ENCODE data around the gene CH25H.

The CH25H gene

DNA sequence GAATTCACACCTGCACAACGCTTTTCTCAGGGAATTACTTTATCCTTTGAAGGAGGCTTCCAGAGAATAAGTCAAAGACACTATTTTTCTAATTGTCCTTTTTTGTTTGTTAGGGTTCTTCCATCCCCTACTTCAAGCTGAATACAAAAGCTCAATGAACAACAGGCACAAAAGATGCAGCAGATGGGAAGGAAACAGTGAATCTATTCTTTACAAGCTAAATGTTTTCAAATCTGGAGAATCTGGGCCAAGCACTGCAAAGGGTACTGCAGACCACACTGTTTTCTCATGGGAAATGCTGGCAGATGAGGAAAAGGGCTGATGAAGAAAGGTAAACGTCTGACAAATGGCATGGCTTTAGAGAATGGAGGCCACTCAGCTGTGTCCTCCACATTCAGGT lies 25.9 kb upstream of the CH25H start:
- no peak for DNase-seq (ENCODE audit: low spot score)

DNA sequence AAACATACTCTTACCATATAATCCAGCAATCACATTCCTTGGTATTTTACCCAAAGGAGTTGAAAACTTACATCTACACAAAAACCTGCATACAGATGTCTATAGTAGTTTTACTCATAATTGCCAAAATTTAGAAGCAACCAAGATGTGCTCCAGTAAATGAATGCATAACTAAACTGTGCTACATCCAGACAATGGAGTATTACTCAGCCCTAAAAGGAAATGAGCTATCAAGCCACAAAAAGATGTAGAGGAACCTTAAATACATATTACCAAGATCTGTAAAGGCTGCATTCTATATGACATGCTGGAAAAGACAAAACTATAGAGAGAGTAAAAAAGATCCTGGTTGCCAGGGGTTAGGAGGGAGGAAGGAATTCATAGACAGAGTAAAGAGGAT lies 21.8 kb upstream of the CH25H start:
- DNase-seq (ENCODE audit: low spot score), result no peak

- DNase-seq (ENCODE audit: low spot score), result no peak
These were observed 21.0 kb upstream of the CH25H start for GRCh38 chr10:89228146-89228545.

DNA sequence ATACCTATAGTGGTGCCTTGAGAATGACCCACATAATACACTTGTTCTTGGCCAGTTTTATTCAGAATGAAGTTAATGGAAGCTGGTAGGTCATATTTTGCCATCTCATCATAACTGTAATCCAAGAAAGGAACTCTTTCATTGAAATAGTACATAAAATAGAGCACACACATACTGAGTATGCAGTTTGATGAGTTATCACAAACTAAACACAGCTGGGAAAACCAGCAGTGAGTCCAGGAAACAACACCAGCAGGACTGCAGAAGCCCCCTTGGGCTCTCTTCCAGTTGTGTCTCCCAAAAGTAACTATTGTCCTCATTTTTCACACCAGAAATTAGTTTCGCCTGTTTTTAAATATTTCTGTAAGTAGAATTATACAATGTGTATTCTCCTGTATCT lies 19.8 kb upstream of the CH25H start:
- DNase-seq (ENCODE audit: low spot score), result no peak

DNA sequence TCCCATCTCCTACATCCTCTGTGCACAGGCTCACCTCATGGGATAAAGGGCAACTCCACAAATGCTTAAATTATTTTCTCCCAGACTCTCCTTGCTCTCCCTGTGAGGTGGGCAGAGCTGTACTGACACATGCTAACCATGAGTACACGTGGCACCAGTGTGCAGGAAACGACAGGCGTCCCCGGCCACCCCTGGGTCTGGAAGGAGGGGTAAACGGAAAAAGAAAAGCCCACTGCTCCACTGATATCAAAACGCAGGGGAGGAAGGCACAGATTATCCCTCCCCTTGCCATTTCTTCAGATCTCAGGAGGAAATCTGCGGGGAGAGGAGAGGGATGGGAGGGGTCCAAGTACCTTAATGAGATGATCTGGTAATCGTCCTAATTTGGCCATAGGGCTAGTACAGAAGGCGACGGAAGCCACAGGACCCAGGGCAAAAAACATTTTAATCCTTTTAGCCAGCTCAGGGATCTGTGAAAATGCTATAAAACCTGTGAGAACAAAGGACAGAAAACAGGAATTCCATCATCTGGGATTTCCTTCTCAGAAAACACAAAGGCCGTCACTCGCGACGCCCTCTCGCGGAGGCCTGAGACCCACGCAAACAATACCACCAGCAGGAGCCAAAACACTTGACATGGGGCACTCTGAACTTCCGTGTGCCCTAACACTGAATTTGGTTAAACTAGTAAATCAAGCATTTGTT lies 17.8 kb upstream of the CH25H start:
- no peak for DNase-seq (ENCODE audit: low spot score)

- DNase-seq (ENCODE audit: low spot score), result peak; percentile 26
These were observed 14.8 kb upstream of the CH25H start for GRCh38 chr10:89221919-89222318.

DNA sequence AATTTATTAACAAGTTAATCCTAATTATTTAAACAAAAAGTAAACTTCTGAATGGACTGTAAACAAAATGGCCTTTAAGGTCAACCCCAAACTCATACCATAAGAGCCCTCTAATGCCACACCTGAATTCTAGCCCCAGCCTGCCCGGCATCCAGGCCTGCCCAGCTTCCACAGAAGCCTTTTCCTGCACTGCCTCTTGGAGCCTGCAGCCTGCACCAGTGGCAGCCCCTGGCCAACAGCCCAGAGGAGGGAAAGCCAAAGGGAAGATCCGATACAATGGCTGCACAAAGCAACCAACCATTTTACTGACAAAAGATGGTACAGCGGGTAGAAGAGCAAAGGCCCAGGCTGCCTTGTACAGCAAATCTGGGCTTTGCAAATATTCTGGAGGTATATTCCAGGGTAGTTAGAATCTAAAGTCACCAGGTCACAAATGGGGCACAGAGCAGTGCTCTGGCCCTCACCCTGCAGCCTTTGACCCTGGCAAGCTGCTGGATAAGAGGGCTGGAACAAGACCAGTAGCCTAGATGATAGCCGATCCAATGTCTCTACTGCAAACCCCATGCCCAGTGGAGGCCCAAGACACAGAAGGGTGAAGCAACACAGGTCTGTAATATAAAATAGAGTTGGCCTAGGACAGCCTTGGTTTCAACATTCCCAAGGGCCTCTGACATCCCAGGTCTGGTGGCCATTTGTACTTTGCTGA lies 12.5 kb upstream of the CH25H start:
- no peak for DNase-seq (ENCODE audit: low spot score)

- peak; percentile 48 for DNase-seq (ENCODE audit: low spot score)
These were observed 10.2 kb upstream of the CH25H start for GRCh38 chr10:89217057-89217990.

GRCh38 chr10:89216056-89216455 lies 8.9 kb upstream of the CH25H start:
- DNase-seq (ENCODE audit: low spot score), result no peak

GRCh38 chr10:89215511-89215910 lies 8.4 kb upstream of the CH25H start:
- peak; percentile 15 for DNase-seq (ENCODE audit: low spot score)

DNA sequence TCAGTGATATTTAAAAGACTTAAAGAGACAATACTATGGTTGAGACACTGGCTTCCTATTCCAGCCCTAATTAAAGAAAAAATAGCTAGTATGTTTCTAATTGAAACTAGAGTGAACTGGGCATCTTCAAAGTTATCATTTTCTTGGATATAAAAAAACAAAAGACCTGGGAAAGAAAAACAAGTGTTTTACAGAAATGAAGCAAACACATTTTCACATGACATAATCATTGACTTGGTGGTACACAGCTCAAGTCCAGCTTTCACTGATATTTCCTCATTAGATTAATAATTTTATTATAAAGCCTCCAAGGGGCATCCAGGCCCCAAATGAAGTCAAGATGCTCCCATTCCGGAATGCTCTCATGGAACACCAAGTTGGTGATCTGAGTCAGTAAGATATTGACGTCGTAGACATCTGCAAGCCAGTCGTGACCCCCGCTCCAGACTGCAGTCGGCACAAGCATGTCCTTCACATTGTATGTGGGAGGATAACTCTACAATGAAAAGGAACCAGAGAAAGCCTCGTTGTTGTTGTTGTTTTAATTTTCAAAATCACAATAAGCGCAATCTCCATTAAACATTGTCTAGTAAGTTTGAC lies 7.5 kb upstream of the CH25H start:
- no peak for DNase-seq (ENCODE audit: low spot score)

DNA sequence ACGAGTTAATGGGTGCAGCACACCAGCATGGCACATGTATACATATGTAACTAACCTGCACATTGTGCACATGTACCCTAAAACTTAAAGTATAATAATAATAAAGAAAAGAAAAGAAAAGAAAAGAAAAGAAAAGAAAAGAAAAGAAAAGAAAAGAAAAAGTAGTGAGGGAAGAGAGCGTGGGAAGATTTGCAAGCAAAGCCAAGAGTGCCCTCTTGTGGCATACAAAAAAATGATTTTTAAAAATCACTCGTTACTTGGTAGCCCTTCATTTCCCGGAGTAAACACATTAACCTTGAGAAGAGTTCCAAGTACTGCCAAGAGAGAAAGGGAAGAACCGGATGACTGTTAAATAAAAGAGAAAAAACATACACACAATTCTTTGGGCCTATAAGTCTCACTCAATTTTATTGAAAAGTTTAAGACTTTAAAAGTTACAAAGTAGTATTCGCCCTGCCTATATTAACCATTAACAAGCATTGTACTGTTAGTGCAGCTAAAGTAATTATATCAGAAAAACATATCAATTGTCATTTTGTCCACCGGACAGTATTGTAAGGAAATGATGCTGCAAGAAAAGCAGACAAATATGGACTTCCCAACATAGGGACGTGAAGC lies 6.2 kb upstream of the CH25H start:
- DNase-seq (ENCODE audit: low spot score), result peak; percentile 37

- peak; percentile 13 for DNase-seq (ENCODE audit: low spot score)
These were observed 3.8 kb upstream of the CH25H start for GRCh38 chr10:89210794-89211425.

DNA sequence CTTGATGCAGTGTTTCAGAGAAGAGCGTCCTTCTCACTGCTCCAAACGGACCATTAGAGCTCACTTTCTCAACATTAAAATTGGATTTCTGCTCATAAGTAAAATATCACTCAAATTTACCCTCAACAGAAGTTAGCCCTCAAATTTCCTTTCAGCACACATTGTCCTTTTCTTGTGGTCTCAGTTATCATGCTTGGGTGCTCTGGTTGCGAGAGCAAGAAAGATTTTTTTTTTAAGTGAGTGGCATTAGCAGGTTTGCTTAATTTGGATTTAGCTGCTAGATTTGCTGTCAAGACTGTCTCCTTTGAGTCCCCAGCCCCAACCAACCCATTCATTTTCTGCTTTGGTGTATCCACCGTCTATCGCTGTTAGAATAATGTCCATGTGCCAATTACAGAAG lies 2.6 kb upstream of the CH25H start:
- no peak for DNase-seq (ENCODE audit: low spot score)

GRCh38 chr10:89207801-89208551 lies 859 bp upstream of the CH25H start:
- peak; percentile 47 for DNase-seq (ENCODE audit: low spot score)

- DNase-seq (ENCODE audit: low spot score), result peak; percentile 46
These were observed 526 bp downstream of the CH25H start for GRCh38 chr10:89206402-89207180.

- no peak for DNase-seq (ENCODE audit: low spot score)
These were observed 2.4 kb downstream of the CH25H start for GRCh38 chr10:89204621-89205185.

DNA sequence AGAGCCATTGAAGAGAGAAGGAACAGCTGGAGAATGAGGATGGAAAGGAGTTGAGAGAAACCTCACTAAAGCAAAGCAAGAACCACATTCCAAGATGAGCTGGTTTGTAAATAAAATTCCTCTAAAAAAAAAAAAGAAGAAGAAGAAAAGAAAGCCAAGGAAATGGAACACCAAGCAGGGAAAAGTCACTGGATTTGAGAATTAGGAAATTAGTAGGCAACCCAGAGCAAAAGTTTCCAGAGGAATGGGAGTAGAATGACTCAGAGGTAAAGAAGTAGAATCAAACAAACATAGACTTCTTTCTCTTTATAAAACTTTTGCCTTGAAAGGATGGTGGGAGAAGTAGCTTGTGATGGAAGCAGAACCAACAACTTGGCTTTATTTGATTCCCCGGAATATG lies 3.9 kb downstream of the CH25H start:
- peak; percentile 22 for DNase-seq (ENCODE audit: low spot score)

DNA sequence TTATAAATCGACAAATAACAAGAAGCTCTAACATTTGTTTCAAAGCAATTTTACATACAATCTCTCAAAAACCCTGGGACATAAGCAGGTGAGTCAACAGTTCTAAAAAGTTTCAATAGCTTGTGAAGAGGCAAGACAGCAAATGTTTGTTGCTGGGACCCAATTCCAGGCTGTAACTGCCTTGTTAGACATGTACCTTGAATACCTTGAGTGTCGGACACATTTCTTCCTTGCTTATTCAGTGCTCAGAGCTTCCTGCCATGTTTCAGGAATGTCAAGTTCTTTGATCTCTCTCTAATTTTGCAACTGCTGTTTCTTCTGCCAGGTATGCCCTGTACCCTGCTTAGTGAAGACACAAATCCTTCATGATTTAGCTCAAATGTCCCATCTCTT lies 5.1 kb downstream of the CH25H start:
- DNase-seq (ENCODE audit: low spot score), result no peak
